Stimulated activated CD8-positive, alpha-beta memory T cell treated with anti-CD3 and anti-CD28 coated beads, Interleukin-15, amount 100 ng/mL, for 1 hour (primary cell): ENCODE results near the gene YWHAB.

Experiments
- DNase-seq: peaks from one replicate; pipeline ENCODE4 v3.0.0-alpha.2; 2020; ENCODE audit warnings: low read depth

YWHAB gene

GRCh38 chr20:44952731-44953130 lies 67.2 kb downstream of the YWHAB start:
- DNase-seq = no peak

GRCh38 chr20:44954211-44954610 lies 68.7 kb downstream of the YWHAB start:
- DNase-seq = no peak

- DNase-seq = no peak
These were observed 69.8 kb downstream of the YWHAB start for GRCh38 chr20:44955270-44955669.

GRCh38 chr20:44956410-44956809 lies 70.9 kb downstream of the YWHAB start:
- no peak for DNase-seq
